Measurements from ENCODE around the gene RIPPLY2.

Gene RIPPLY2

GRCh38 chr6:83822629-83823169 lies 30.5 kb upstream of the RIPPLY2 start:
- DNase-seq (ENCODE audit: low read depth): no peak
- H3K4me3 ChIP-seq (ENCODE audit: low read depth, low read length): no peak overlapping the region
- TF ChIP-seq CTCF (IDR thresholded peaks at IDR 0.05; ENCODE audit: insufficient read depth, low read depth, low read length, missing control alignments): no peak

GRCh38 chr6:83824388-83824801 lies 28.8 kb upstream of the RIPPLY2 start:
- DNase-seq (ENCODE audit: low read depth): no peak

GRCh38 chr6:83824831-83825230 lies 28.3 kb upstream of the RIPPLY2 start:
- DNase-seq (ENCODE audit: low read depth): no peak
- TF ChIP-seq CTCF (IDR thresholded peaks at IDR 0.05; ENCODE audit: insufficient read depth, low read depth, low read length, missing control alignments): no peak
- H3K4me3 ChIP-seq (ENCODE audit: low read depth, low read length): no peak overlapping the region

More at GRCh38 chr6:83824388-83824801, 28.8 kb upstream of the RIPPLY2 start:
- H3K4me3 ChIP-seq (ENCODE audit: low read depth, low read length): no peak overlapping the region
- TF ChIP-seq CTCF (IDR thresholded peaks at IDR 0.05; ENCODE audit: insufficient read depth, low read depth, low read length, missing control alignments): no peak

GRCh38 chr6:83827050-83827449 lies 26.1 kb upstream of the RIPPLY2 start:
- TF ChIP-seq CTCF (IDR thresholded peaks at IDR 0.05; ENCODE audit: insufficient read depth, low read depth, low read length, missing control alignments): no peak
- DNase-seq (ENCODE audit: low read depth): no peak
- no peak overlapping the region for H3K4me3 ChIP-seq (ENCODE audit: low read depth, low read length)

- DNase-seq (ENCODE audit: low read depth): no peak
- no peak for TF ChIP-seq CTCF (IDR thresholded peaks at IDR 0.05; ENCODE audit: insufficient read depth, low read depth, low read length, missing control alignments)
Observed at GRCh38 chr6:83838727-83839126, 14.4 kb upstream of the RIPPLY2 start.

GRCh38 chr6:83844170-83844569 lies 9.0 kb upstream of the RIPPLY2 start:
- no peak for TF ChIP-seq CTCF (IDR thresholded peaks at IDR 0.05; ENCODE audit: insufficient read depth, low read depth, low read length, missing control alignments)
- no peak for DNase-seq (ENCODE audit: low read depth)
- H3K4me3 ChIP-seq (ENCODE audit: low read depth, low read length): no peak overlapping the region

More at GRCh38 chr6:83838727-83839126, 14.4 kb upstream of the RIPPLY2 start:
- H3K4me3 ChIP-seq (ENCODE audit: low read depth, low read length): no peak overlapping the region

- no peak overlapping the region for H3K4me3 ChIP-seq (ENCODE audit: low read depth, low read length)
- TF ChIP-seq CTCF (IDR thresholded peaks at IDR 0.05; ENCODE audit: insufficient read depth, low read depth, low read length, missing control alignments): no peak
- DNase-seq (ENCODE audit: low read depth): no peak
Observed at GRCh38 chr6:83846291-83846690, 6.9 kb upstream of the RIPPLY2 start.

Data from GM12865 (cell line).